Smooth muscle cell (in vitro differentiated cells): ENCODE data around the gene HTRA2. TPM values are rescaled to one million over a fixed set of nuclear protein-coding genes. Genes with fewer than 3 reads are reported as not detected.

Experiments
- DNase-seq: peaks from one replicate; lab custom pipeline; 2025; ENCODE audit not compliant: unreplicated experiment; lab: John Stamatoyannopoulos, UW
- H2AFZ ChIP-seq: fragments of 200-600 bp; sonication (generic); 2 replicates; pipeline ENCODE4 v1.6.0; 2016; ENCODE audit warnings: antibody characterized with exemption, low read depth, mild to moderate bottlenecking
- H3F3A ChIP-seq: fragments of 200-600 bp; sonication (generic); 2 replicates; pipeline ENCODE4 v1.6.0; 2017; ENCODE audit warnings: antibody characterized with exemption, low read depth
- H3K27ac ChIP-seq: fragments of 200-600 bp; sonication (generic); 2 replicates; pipeline ENCODE4 v1.5.1; 2016; ENCODE audit warnings: low read depth, mild to moderate bottlenecking
- H3K27me3 ChIP-seq: fragments of 200-600 bp; sonication (generic); 2 replicates; pipeline ENCODE4 v1.6.1; 2016; ENCODE audit warnings: low read depth, mild to moderate bottlenecking
- H3K36me3 ChIP-seq: fragments of 200-600 bp; sonication (generic); 2 replicates; pipeline ENCODE4 v1.5.1; 2016; ENCODE audit warnings: low read depth
- H3K4me1 ChIP-seq: fragments of 200-600 bp; sonication (generic); 2 replicates; pipeline ENCODE4 v1.5.1; 2016; ENCODE audit warnings: low read depth
- H3K4me2 ChIP-seq: fragments of 200-600 bp; sonication (generic); 2 replicates; pipeline ENCODE4 v1.6.0; 2016; ENCODE audit warnings: mild to moderate bottlenecking
- H3K4me3 ChIP-seq: fragments of 200-600 bp; sonication (generic); 2 replicates; pipeline ENCODE4 v1.5.1; 2016; ENCODE audit warnings: mild to moderate bottlenecking
- H3K79me2 ChIP-seq: fragments of 200-600 bp; sonication (generic); 2 replicates; pipeline ENCODE4 v1.6.0; 2016; ENCODE audit warnings: low read depth, mild to moderate bottlenecking
- H3K9ac ChIP-seq: fragments of 200-600 bp; sonication (generic); 2 replicates; pipeline ENCODE4 v1.6.0; 2016; ENCODE audit warnings: low read depth
- H3K9me3 ChIP-seq: fragments of 200-600 bp; sonication (generic); replicated peaks from 2 replicates; pipeline ENCODE4 v1.5.1; 2016; ENCODE audit warnings: low read depth
- H4K20me1 ChIP-seq: fragments of 200-600 bp; sonication (generic); 2 replicates; pipeline ENCODE4 v1.6.0; 2016; ENCODE audit warnings: low read depth
- WGBS: methylation state at CpG from one replicate; pipeline ENCODE4 v1.1.7; 2016; ENCODE audit warnings: low lambda C conversion rate; 5-methylcytosine and 5-hydroxymethylcytosine counted together
- polyA plus RNA-seq: library from polyadenylated mRNA; unstranded; fragments of >200 nt; fragmentation: Nextera tagmentation; extraction: Ambion mirVana; gene quantifications from 2 replicates; pipeline ENCODE4 v1.2.1, GENCODE V29; 2016
- total RNA-seq: library from RNA; depleted of rRNA; stranded (reverse); fragments of >200 nt; gene quantifications from 2 replicates; pipeline ENCODE4 v1.2.3, GENCODE V29; 2014
- TF ChIP-seq, protein P1 (sequence below): fragments of 200-600 bp; sonication (generic); IDR thresholded peaks from 2 replicates; pipeline ENCODE4 v1.5.1; 2017; ENCODE audit warnings: borderline replicate concordance, mild to moderate bottlenecking, antibody characterized with exemption; ENCODE audit not compliant: insufficient read depth, poor library complexity, severe bottlenecking

HTRA2 gene
- total and polyA plus RNA-seq, 2 experiments from 2014 or later, result 19.1 to 30.4 TPM

DNA sequence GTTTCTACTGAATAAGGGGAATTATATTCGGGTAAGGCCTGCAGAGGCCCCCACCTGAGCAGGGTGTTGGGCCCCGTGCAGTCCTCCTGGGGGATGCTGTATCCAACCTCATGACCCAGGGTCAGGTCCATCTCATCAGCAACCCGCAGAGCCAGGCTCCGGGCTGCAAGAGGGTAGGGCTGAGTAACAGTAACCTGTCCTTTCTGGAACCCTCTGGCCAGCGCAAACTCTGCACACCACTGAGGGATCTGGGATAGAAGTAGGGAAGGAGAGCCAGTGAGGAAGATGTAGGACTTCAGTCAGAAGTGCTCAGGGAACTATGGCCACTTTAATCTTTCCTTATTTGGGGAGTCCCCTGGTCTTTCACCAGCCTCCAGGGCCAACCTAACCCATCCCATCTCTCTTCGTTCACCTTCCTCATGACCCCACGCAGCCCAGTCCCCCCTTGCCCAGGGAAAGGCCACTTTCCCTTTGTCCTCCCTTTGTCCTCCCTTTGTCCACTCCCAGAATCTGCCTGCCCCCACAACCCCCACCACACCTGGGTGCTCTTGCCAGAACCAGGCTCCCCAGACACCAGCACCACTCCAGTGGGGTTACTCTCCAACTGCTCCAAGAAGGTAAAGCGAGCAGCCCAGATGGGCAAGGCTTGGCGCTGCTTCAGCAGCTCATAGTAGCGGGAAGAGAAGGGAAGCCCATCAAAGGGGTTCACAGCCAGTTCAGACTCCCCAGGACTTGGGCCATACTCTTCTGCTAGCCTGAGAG, 4.6 kb upstream of the HTRA2 start:
- Histone ChIP-seq H2AFZ (no peak overlapping the region), H3K36me3 (no peaks in the 10 kb centered on the region), H3K79me2 (peaks cover 21% of the 10 kb centered on the region), H4K20me1 (peaks cover 11% of the 10 kb centered on the region), H3K4me2 (no peak overlapping the region), H3K9ac (no peak overlapping the region), H3K27me3 (peaks cover 23% of the 10 kb centered on the region), H3K4me1 (peaks cover 7% of the 10 kb centered on the region), H3K27ac (no peak overlapping the region), H3F3A (no peaks in the 10 kb centered on the region), H3K9me3 (no peaks in the 10 kb centered on the region), H3K4me3 (no peak overlapping the region)
- WGBS, result 97% methylated on average over 10 of the region's 10 CpGs
- TF ChIP-seq, protein P1, sequence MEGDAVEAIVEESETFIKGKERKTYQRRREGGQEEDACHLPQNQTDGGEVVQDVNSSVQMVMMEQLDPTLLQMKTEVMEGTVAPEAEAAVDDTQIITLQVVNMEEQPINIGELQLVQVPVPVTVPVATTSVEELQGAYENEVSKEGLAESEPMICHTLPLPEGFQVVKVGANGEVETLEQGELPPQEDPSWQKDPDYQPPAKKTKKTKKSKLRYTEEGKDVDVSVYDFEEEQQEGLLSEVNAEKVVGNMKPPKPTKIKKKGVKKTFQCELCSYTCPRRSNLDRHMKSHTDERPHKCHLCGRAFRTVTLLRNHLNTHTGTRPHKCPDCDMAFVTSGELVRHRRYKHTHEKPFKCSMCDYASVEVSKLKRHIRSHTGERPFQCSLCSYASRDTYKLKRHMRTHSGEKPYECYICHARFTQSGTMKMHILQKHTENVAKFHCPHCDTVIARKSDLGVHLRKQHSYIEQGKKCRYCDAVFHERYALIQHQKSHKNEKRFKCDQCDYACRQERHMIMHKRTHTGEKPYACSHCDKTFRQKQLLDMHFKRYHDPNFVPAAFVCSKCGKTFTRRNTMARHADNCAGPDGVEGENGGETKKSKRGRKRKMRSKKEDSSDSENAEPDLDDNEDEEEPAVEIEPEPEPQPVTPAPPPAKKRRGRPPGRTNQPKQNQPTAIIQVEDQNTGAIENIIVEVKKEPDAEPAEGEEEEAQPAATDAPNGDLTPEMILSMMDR, result no peak
- DNase-seq, result no peak

- TF ChIP-seq, protein P1, result no peak
- WGBS, result 94% methylated on average over 11 of the region's 11 CpGs
- Histone ChIP-seq H3K4me2 (no peak within 1 kb of the TSS), H3K9me3 (no peaks in the 10 kb centered on the region), H4K20me1 (peaks cover 11% of the 10 kb centered on the region), H3K27ac (no peak within 1 kb of the TSS), H3K4me1 (peaks cover 10% of the 10 kb centered on the region), H3K9ac (no peak within 1 kb of the TSS), H3F3A (peaks cover 5% of the 10 kb centered on the region), H3K79me2 (peaks cover 24% of the 10 kb centered on the region), H3K27me3 (peaks cover 14% of the 10 kb centered on the region), H3K4me3 (no peak within 1 kb of the TSS), H2AFZ (no peak within 1 kb of the TSS), H3K36me3 (no peaks in the 10 kb centered on the region)
- DNase-seq, result no peak
Measured at GRCh38 chr2:74525717-74526648, 3.8 kb upstream of the HTRA2 start, which contains the start of gene DQX1. Gene DQX1, minus strand, starts transcription at chr2:74526231. Its CDS starts 502 bp downstream, at chr2:74525729.

GRCh38 chr2:74526649-74527230, 3.0 kb upstream of the HTRA2 start:
- Histone ChIP-seq H3K4me2 (no peak overlapping the region), H4K20me1 (peaks cover 11% of the 10 kb centered on the region), H3K9me3 (no peaks in the 10 kb centered on the region), H3K36me3 (no peaks in the 10 kb centered on the region), H3K4me1 (peaks cover 11% of the 10 kb centered on the region), H3K27me3 (peaks cover 7% of the 10 kb centered on the region), H3K9ac (no peak overlapping the region), H3K4me3 (no peak overlapping the region), H2AFZ (no peak overlapping the region), H3K79me2 (peaks cover 28% of the 10 kb centered on the region), H3F3A (peaks cover 11% of the 10 kb centered on the region), H3K27ac (no peak overlapping the region)
- 97% methylated on average over 11 of the region's 11 CpGs for WGBS
- TF ChIP-seq, protein P1, result no peak
- DNase-seq, result no peak
